Measurements from ENCODE around the gene ERLEC1.

DNA sequence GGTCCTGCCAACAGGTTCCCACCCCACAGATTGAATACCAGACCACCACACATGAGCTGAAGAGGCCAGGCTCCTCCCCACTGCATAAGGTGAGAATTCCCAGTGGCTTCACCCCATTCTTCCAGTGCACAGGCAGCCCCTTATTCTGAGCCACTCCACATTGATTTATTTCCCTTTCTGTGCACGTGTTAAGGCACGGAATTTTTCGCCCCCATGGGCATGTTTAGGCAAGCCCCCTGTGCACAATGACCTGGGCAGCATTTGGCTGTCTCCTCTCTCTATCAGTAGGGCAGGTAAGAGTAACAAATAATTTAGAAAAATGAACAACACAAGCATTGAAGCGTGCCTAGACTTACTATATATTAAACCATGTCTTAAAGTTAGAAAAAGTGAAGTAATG is 34.5 kb upstream of the ERLEC1 start:
- no peak for TF ChIP-seq EZH2 (IDR thresholded peaks at IDR 0.05; ENCODE audit: borderline replicate concordance, low read length)
- TF ChIP-seq, protein P1, sequence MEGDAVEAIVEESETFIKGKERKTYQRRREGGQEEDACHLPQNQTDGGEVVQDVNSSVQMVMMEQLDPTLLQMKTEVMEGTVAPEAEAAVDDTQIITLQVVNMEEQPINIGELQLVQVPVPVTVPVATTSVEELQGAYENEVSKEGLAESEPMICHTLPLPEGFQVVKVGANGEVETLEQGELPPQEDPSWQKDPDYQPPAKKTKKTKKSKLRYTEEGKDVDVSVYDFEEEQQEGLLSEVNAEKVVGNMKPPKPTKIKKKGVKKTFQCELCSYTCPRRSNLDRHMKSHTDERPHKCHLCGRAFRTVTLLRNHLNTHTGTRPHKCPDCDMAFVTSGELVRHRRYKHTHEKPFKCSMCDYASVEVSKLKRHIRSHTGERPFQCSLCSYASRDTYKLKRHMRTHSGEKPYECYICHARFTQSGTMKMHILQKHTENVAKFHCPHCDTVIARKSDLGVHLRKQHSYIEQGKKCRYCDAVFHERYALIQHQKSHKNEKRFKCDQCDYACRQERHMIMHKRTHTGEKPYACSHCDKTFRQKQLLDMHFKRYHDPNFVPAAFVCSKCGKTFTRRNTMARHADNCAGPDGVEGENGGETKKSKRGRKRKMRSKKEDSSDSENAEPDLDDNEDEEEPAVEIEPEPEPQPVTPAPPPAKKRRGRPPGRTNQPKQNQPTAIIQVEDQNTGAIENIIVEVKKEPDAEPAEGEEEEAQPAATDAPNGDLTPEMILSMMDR (IDR thresholded peaks at IDR 0.05; ENCODE audit: low read length): no peak

All from OCI-LY1 (cell line).